Neural cell (in vitro differentiated cells): ENCODE data around the gene LRRC45.

ENCODE experiments used
- EP300 ChIP-seq: fragments of 450-650 bp; conservative IDR thresholded peaks from 2 replicates; pipeline ENCODE4 v1.6.1; 2014; ENCODE audit warnings: antibody characterized with exemption, mild to moderate bottlenecking, moderate library complexity; ENCODE audit not compliant: poor library complexity, severe bottlenecking
- EZH2 ChIP-seq: fragments of 200-600, 300-800 bp; shearing (Covaris generic), sonication (generic); IDR thresholded peaks from 2 replicates; pipeline ENCODE4 v1.6.1; 2014; ENCODE audit warnings: antibody characterized with exemption, low read length, borderline replicate concordance, mild to moderate bottlenecking; ENCODE audit not compliant: insufficient read depth, poor library complexity, severe bottlenecking
- POLR2AphosphoS5 ChIP-seq: IDR thresholded peaks from 2 replicates; pipeline ENCODE4 v1.6.1; 2012
- RAD21 ChIP-seq: fragments of 450-650 bp; conservative IDR thresholded peaks from 2 replicates; pipeline ENCODE4 v1.6.1; 2014; ENCODE audit warnings: antibody characterized with exemption, mild to moderate bottlenecking, moderate library complexity
- SMC3 ChIP-seq: fragments of 450-650 bp; conservative IDR thresholded peaks from 2 replicates; pipeline ENCODE4 v1.6.1; 2014; ENCODE audit warnings: antibody characterized with exemption, mild to moderate bottlenecking, moderate library complexity; ENCODE audit not compliant: poor library complexity
- TF ChIP-seq, protein P1 (sequence below): fragments of 450-650 bp; IDR thresholded peaks from 2 replicates; pipeline ENCODE4 v1.5.1; 2014; ENCODE audit warnings: antibody characterized with exemption, mild to moderate bottlenecking, moderate library complexity; ENCODE audit not compliant: poor library complexity, severe bottlenecking
- TF ChIP-seq, protein P2 (sequence below): IDR thresholded peaks from 2 replicates; pipeline ENCODE4 v1.6.1; 2012; ENCODE audit warnings: borderline replicate concordance

DNA sequence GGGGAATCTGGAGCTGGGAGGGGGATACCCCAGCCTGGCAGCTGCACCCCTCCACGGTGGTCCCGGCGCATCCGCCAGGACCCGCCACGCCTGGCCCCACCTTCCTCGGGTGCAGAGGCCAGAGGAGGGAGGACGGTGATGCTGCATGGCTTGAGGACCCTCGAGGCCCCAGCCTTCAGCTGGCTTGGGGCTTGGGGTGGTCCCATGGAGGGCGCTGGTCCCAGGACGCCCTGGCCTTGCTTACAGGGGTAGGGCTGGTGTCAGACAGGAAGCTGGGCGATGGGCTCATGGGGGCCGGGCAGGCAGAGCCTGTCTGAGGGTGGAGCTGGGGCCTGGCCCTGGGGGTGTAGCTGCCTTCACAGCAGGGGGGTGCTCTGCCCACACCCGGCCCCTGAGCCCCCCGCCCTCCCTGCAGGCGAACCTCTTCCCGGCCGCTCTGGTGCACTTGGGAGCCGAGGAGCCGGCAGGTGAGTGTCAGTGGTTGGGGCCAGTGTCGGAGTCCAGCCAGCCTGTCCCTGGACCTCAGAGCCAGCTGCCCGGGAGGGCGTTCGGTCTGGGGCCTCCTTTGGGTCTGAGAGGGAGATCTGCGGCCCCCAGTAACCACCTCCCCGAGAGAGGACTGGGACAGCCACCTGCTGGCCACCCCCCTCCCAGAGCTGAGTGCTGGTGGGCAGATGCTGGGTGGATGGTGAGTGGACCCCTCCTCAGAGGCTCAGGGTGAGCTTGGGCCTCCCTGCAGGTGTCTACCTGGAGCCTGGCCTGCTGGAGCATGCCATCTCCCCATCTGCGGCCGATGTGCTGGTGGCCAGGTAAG lies 6.8 kb upstream of the LRRC45 start:
- TF ChIP-seq EZH2 (no peak), EP300 (no peak), POLR2AphosphoS5 (no peak), SMC3 (no peak), RAD21 (no peak)
- TF ChIP-seq, protein P1, sequence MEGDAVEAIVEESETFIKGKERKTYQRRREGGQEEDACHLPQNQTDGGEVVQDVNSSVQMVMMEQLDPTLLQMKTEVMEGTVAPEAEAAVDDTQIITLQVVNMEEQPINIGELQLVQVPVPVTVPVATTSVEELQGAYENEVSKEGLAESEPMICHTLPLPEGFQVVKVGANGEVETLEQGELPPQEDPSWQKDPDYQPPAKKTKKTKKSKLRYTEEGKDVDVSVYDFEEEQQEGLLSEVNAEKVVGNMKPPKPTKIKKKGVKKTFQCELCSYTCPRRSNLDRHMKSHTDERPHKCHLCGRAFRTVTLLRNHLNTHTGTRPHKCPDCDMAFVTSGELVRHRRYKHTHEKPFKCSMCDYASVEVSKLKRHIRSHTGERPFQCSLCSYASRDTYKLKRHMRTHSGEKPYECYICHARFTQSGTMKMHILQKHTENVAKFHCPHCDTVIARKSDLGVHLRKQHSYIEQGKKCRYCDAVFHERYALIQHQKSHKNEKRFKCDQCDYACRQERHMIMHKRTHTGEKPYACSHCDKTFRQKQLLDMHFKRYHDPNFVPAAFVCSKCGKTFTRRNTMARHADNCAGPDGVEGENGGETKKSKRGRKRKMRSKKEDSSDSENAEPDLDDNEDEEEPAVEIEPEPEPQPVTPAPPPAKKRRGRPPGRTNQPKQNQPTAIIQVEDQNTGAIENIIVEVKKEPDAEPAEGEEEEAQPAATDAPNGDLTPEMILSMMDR: no peak
- TF ChIP-seq, protein P2, sequence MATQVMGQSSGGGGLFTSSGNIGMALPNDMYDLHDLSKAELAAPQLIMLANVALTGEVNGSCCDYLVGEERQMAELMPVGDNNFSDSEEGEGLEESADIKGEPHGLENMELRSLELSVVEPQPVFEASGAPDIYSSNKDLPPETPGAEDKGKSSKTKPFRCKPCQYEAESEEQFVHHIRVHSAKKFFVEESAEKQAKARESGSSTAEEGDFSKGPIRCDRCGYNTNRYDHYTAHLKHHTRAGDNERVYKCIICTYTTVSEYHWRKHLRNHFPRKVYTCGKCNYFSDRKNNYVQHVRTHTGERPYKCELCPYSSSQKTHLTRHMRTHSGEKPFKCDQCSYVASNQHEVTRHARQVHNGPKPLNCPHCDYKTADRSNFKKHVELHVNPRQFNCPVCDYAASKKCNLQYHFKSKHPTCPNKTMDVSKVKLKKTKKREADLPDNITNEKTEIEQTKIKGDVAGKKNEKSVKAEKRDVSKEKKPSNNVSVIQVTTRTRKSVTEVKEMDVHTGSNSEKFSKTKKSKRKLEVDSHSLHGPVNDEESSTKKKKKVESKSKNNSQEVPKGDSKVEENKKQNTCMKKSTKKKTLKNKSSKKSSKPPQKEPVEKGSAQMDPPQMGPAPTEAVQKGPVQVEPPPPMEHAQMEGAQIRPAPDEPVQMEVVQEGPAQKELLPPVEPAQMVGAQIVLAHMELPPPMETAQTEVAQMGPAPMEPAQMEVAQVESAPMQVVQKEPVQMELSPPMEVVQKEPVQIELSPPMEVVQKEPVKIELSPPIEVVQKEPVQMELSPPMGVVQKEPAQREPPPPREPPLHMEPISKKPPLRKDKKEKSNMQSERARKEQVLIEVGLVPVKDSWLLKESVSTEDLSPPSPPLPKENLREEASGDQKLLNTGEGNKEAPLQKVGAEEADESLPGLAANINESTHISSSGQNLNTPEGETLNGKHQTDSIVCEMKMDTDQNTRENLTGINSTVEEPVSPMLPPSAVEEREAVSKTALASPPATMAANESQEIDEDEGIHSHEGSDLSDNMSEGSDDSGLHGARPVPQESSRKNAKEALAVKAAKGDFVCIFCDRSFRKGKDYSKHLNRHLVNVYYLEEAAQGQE: no peak
